PC-3 (cell line): ENCODE data around the gene UNC13C. TPM values are rescaled to one million over a fixed set of nuclear protein-coding genes. Genes with fewer than 3 reads are reported as not detected.

ENCODE experiments used
- ATAC-seq: fragments of 200-7000 bp; cut with Tn5 transposase; 2 replicates; pipeline ENCODE4 v1.9.1; 2020; ENCODE audit warnings: mild to moderate bottlenecking, moderate library complexity
- BruUV-seq: library from RNA; stranded (reverse); fragments of 400-500 nt; replicated peaks from 2 replicates; lab custom pipeline; 2021; lab: Mats Ljungman, UMichigan
- CTCF ChIA-PET: fragments of 300-600 bp; sonication (Branson Sonifier 250); formaldehyde crosslinking; loops from one replicate; lab custom pipeline; 2022; ENCODE audit warnings: antibody characterized with exemption; lab: Charles Lee
- POLR2A ChIA-PET: fragments of 300-600 bp; sonication (Branson Sonifier 250); formaldehyde crosslinking; loops from one replicate; lab custom pipeline; 2022; ENCODE audit warnings: antibody characterized with exemption; ENCODE audit not compliant: unreplicated experiment; lab: Charles Lee
- DNase-seq: peaks from one replicate; pipeline ENCODE4 v3.0.0-alpha.2; 2015
- H2AFZ ChIP-seq: fragments of 300-600 bp; sonication (generic); 2 replicates; pipeline ENCODE4 v1.6.0; 2016; ENCODE audit warnings: antibody characterized with exemption, low read length
- H3F3A ChIP-seq: fragments of 300-600 bp; sonication (generic); one replicate; pipeline ENCODE4 v1.6.0; 2017; ENCODE audit warnings: antibody characterized with exemption, low read length, control low read depth, mild to moderate bottlenecking; ENCODE audit not compliant: unreplicated experiment
- H3K27ac ChIP-seq: fragments of 300-600 bp; sonication (generic); 2 replicates; pipeline ENCODE4 v1.5.1; 2016; ENCODE audit warnings: mild to moderate bottlenecking, low read length
- H3K27me3 ChIP-seq: fragments of 300-600 bp; sonication (generic); 2 replicates; pipeline ENCODE4 v1.6.1; 2016; ENCODE audit warnings: low read length, mixed read lengths
- H3K36me3 ChIP-seq: fragments of 300-600 bp; sonication (generic); 2 replicates; pipeline ENCODE4 v1.6.1; 2016; ENCODE audit warnings: low read depth, mixed run types, low read length, mixed read lengths
- H3K4me1 ChIP-seq: fragments of 300-600 bp; sonication (generic); 2 replicates; pipeline ENCODE4 v1.5.1; 2016; ENCODE audit warnings: low read length; ENCODE audit not compliant: insufficient read depth
- H3K4me2 ChIP-seq: fragments of 300-600 bp; sonication (generic); 2 replicates; pipeline ENCODE4 v1.6.0; 2016; ENCODE audit warnings: low read length
- H3K4me3 ChIP-seq: fragments of 300-600 bp; sonication (generic); 2 replicates; pipeline ENCODE4 v1.5.1; 2016; ENCODE audit warnings: mild to moderate bottlenecking, low read length, mixed read lengths
- H3K79me2 ChIP-seq: fragments of 300-600 bp; sonication (generic); 2 replicates; pipeline ENCODE4 v1.6.1; 2017; ENCODE audit warnings: low read length, mixed read lengths
- H3K9ac ChIP-seq: fragments of 300-600 bp; sonication (generic); 2 replicates; pipeline ENCODE4 v1.6.0; 2016; ENCODE audit warnings: mild to moderate bottlenecking, low read length
- H3K9me2 ChIP-seq: fragments of 300-600 bp; sonication (generic); replicated peaks from 2 replicates; pipeline ENCODE4 v1.6.1; 2016; ENCODE audit warnings: mixed run types, low read length, mixed read lengths
- H3K9me3 ChIP-seq: fragments of 300-600 bp; sonication (generic); 2 replicates; pipeline ENCODE4 v1.6.1; 2016; ENCODE audit warnings: low read length, mixed read lengths
- H4K20me1 ChIP-seq: fragments of 300-600 bp; sonication (generic); 2 replicates; pipeline ENCODE4 v1.6.1; 2016; ENCODE audit warnings: low read length, mixed read lengths
- CTCF ChIP-seq: fragments of 300-600 bp; sonication (generic); conservative IDR thresholded peaks from 2 replicates; pipeline ENCODE4 v1.5.1; 2017; ENCODE audit warnings: antibody characterized with exemption, low read depth, mild to moderate bottlenecking, low read length
- EZH2 ChIP-seq: fragments of 300-600 bp; sonication (generic); IDR thresholded peaks from one replicate; pipeline ENCODE4 v1.6.1; 2017; ENCODE audit warnings: antibody characterized with exemption, mild to moderate bottlenecking, low read length; ENCODE audit not compliant: unreplicated experiment
- EZH2phosphoT487 ChIP-seq: fragments of 300-600 bp; sonication (generic); IDR thresholded peaks from 2 replicates; pipeline ENCODE4 v1.6.1; 2018; ENCODE audit warnings: mild to moderate bottlenecking, antibody characterized with exemption, low read length, borderline replicate concordance
- intact Hi-C: fragments of 100-400 bp; cut with micrococcal nuclease; formaldehyde crosslinking; loops from 2 replicates; pipeline ENCODE4 v1.9.0; 2023
- total RNA-seq: library from RNA; depleted of rRNA; stranded (reverse); fragments of >200 nt; gene quantifications from 2 replicates; pipeline ENCODE4 v1.2.3, GENCODE V29; 2014

UNC13C gene
- total RNA-seq, 1 experiment from 2014 or later = not detected

GRCh38 chr15:54659646-54660045, 681.4 kb downstream of the UNC13C start:
- Histone ChIP-seq H3K36me3 (no peaks in the 10 kb centered on the region), H3K79me2 (no peaks in the 10 kb centered on the region), H2AFZ (no peak overlapping the region), H3K27ac (no peak overlapping the region), H3K9me2 (no peaks in the 10 kb centered on the region), H3K4me1 (no peaks in the 10 kb centered on the region), H3K4me3 (no peak overlapping the region), H3K9me3 (no peaks in the 10 kb centered on the region), H3K27me3 (no peaks in the 10 kb centered on the region), H3F3A (no peaks in the 10 kb centered on the region), H3K4me2 (no peak overlapping the region), H3K9ac (no peak overlapping the region), H4K20me1 (no peaks in the 10 kb centered on the region)
- CTCF ChIA-PET = no interaction called here
- TF ChIP-seq EZH2 = no peak
- TF ChIP-seq EZH2phosphoT487 = no peak
- no peak for TF ChIP-seq CTCF
- no TSS peak for BruUV-seq
- ATAC-seq (no peak), DNase-seq (no peak)
- intact Hi-C loops = no loop called here
- POLR2A ChIA-PET = no interaction called here

- no peak overlapping the region for H3K4me3 ChIP-seq
- no peaks in the 10 kb centered on the region for H3F3A ChIP-seq
- no peak overlapping the region for H3K4me2 ChIP-seq
- H3K36me3 ChIP-seq = no peaks in the 10 kb centered on the region
- TF ChIP-seq CTCF = no peak
- no peak for TF ChIP-seq EZH2phosphoT487
- no peak for TF ChIP-seq EZH2
- no peak overlapping the region for H2AFZ ChIP-seq
- no peaks in the 10 kb centered on the region for H3K9me3 ChIP-seq
- intact Hi-C loops = no loop called here
- no peaks in the 10 kb centered on the region for H4K20me1 ChIP-seq
- no peaks in the 10 kb centered on the region for H3K9me2 ChIP-seq
- no peak overlapping the region for H3K27ac ChIP-seq
- H3K79me2 ChIP-seq = no peaks in the 10 kb centered on the region
- ChIA-PET CTCF (no interaction called here), POLR2A (no interaction called here)
- no peak overlapping the region for H3K9ac ChIP-seq
- DNase-seq (no peak), ATAC-seq (no peak)
- H3K27me3 ChIP-seq = no peaks in the 10 kb centered on the region
- BruUV-seq = no TSS peak
- H3K4me1 ChIP-seq = no peaks in the 10 kb centered on the region
These were observed 682.1 kb downstream of the UNC13C start for GRCh38 chr15:54660356-54660755.

GRCh38 chr15:54675241-54675640, 697.0 kb downstream of the UNC13C start:
- Histone ChIP-seq H3K79me2 (no peaks in the 10 kb centered on the region), H3K9me3 (no peaks in the 10 kb centered on the region), H3K4me3 (no peak overlapping the region), H2AFZ (no peak overlapping the region), H3K9ac (no peak overlapping the region), H3K4me2 (no peak overlapping the region), H3K4me1 (no peaks in the 10 kb centered on the region), H3K27me3 (no peaks in the 10 kb centered on the region), H3K27ac (no peak overlapping the region), H3K36me3 (no peaks in the 10 kb centered on the region), H4K20me1 (no peaks in the 10 kb centered on the region), H3F3A (no peaks in the 10 kb centered on the region), H3K9me2 (no peaks in the 10 kb centered on the region)
- intact Hi-C loops = no loop called here
- ATAC-seq (no peak), DNase-seq (no peak)
- ChIA-PET POLR2A (no interaction called here), CTCF (no interaction called here)
- TF ChIP-seq EZH2phosphoT487 (no peak), CTCF (no peak), EZH2 (no peak)
- BruUV-seq = no TSS peak
